ENCODE measurements around the gene LYPD5. TPM values are rescaled to one million over a fixed set of nuclear protein-coding genes. Genes with fewer than 3 reads are reported as not detected.

LYPD5 gene
- polyA plus RNA-seq, 3 donors = 0.19 to 0.39 (median 0.24) TPM

GRCh38 chr19:43755256-43755801, 46.9 kb downstream of the LYPD5 start:
- Mint-ChIP-seq H3K4me1 (peaks cover 66% of the 10 kb centered on the region), H3K4me3 (peak overlapping the region; percentile 93 to 94), H3K27me3 (ENCODE audit: low read depth in 3 of 3) (no peaks in the 10 kb centered on the region), H3K36me3 (peaks cover 15 to 21% of the 10 kb centered on the region in 2 donors), H3K9me3 (peaks cover 0 to 2% (median 0%) of the 10 kb centered on the region in 7 donors), H3K27ac (peak overlapping the region; percentile 96 to 99 (median 98))
- peak overlapping the region; percentile 82 for H2AFZ ChIP-seq (ENCODE audit: insufficient read depth, low read depth, low read length, poor library complexity, severe bottlenecking)
- 0% methylated on average over 22 of the region's 28 CpGs for WGBS (ENCODE audit: insufficient coverage)
- H4K20me1 ChIP-seq (ENCODE audit: insufficient read depth, low read length) = peaks cover 11% of the 10 kb centered on the region
- intact Hi-C loops (cut with micrococcal nuclease) = no loop called here
- peak overlapping the region; percentile 96 for H3K27ac ChIP-seq (ENCODE audit: low read depth in 1 of 2, low read length in 2 of 2)
- DNase-seq = peak; percentile 76 to 86 (median 81)
- H3K79me2 ChIP-seq (ENCODE audit: insufficient read depth, low read length) = peaks cover 56% of the 10 kb centered on the region
- H3K4me1 ChIP-seq (ENCODE audit: control insufficient read depth in 1 of 2, insufficient read depth in 2 of 2, low read length in 2 of 2) = peaks cover 48 to 55% of the 10 kb centered on the region in 2 donors
- peak overlapping the region; percentile 89 for H3K9ac ChIP-seq (ENCODE audit: insufficient read depth, low read length, poor library complexity, severe bottlenecking)
- peaks cover 12 to 20% of the 10 kb centered on the region in 2 donors for H3K36me3 ChIP-seq (replicated peaks in 1 of 2; ENCODE audit: control insufficient read depth in 1 of 2, insufficient read depth in 2 of 2, low read length in 2 of 2)
- peak overlapping the region; percentile 99 for H3K4me2 ChIP-seq (replicated peaks; ENCODE audit: extremely low read depth, low read length, poor library complexity, severe bottlenecking)
- no peak for TF ChIP-seq CTCF (IDR thresholded peaks at IDR 0.05)
- H3K4me3 ChIP-seq (replicated peaks in 1 of 3; ENCODE audit: low read depth in 2 of 3, low read length in 3 of 3) = peak overlapping the region; percentile 55 to 89 (median 83)
- H3K27me3 ChIP-seq (ENCODE audit: control insufficient read depth in 2 of 2, insufficient read depth in 2 of 2, low read length in 2 of 2) = no peaks in the 10 kb centered on the region
- no peaks in the 10 kb centered on the region for H3K9me3 ChIP-seq (replicated peaks in 1 of 2; ENCODE audit: control insufficient read depth in 1 of 2, insufficient read depth in 1 of 2, low read length in 2 of 2)

- TF ChIP-seq CTCF (IDR thresholded peaks at IDR 0.05) = no peak
- Mint-ChIP-seq H3K4me3 (peak within 1 kb of the TSS; percentile 93 to 94), H3K27me3 (ENCODE audit: low read depth in 3 of 3) (no peaks in the 10 kb centered on the region), H3K27ac (peak within 1 kb of the TSS; percentile 96 to 99 (median 98)), H3K9me3 (peaks cover 0 to 2% (median 0%) of the 10 kb centered on the region in 7 donors), H3K4me1 (peaks cover 66% of the 10 kb centered on the region), H3K36me3 (peaks cover 21 to 28% of the 10 kb centered on the region in 2 donors)
- Histone ChIP-seq H3K4me2 (replicated peaks; ENCODE audit: extremely low read depth, low read length, poor library complexity, severe bottlenecking) (peak within 1 kb of the TSS; percentile 99), H2AFZ (ENCODE audit: insufficient read depth, low read depth, low read length, poor library complexity, severe bottlenecking) (peak within 1 kb of the TSS; percentile 82), H3K79me2 (ENCODE audit: insufficient read depth, low read length) (peaks cover 62% of the 10 kb centered on the region), H3K36me3 (replicated peaks in 1 of 2; ENCODE audit: control insufficient read depth in 1 of 2, insufficient read depth in 2 of 2, low read length in 2 of 2) (peaks cover 19 to 26% of the 10 kb centered on the region in 2 donors), H3K27me3 (ENCODE audit: control insufficient read depth in 2 of 2, insufficient read depth in 2 of 2, low read length in 2 of 2) (no peaks in the 10 kb centered on the region), H3K4me1 (ENCODE audit: control insufficient read depth in 1 of 2, insufficient read depth in 2 of 2, low read length in 2 of 2) (peaks cover 48 to 55% of the 10 kb centered on the region in 2 donors), H3K9ac (ENCODE audit: insufficient read depth, low read length, poor library complexity, severe bottlenecking) (peak within 1 kb of the TSS; percentile 89), H4K20me1 (ENCODE audit: insufficient read depth, low read length) (peaks cover 17% of the 10 kb centered on the region), H3K4me3 (replicated peaks in 1 of 3; ENCODE audit: low read depth in 2 of 3, low read length in 3 of 3) (peak within 1 kb of the TSS; percentile 55 to 89 (median 83)), H3K27ac (ENCODE audit: low read depth in 1 of 2, low read length in 2 of 2) (peak within 1 kb of the TSS; percentile 96), H3K9me3 (replicated peaks in 1 of 2; ENCODE audit: control insufficient read depth in 1 of 2, insufficient read depth in 1 of 2, low read length in 2 of 2) (no peaks in the 10 kb centered on the region)
- DNase-seq = peak; percentile 96 to 98 (median 98)
- intact Hi-C loops (cut with micrococcal nuclease) = no loop called here
- under 1% methylated on average over 71 of the region's 79 CpGs for WGBS (ENCODE audit: insufficient coverage)
Observed at GRCh38 chr19:43754503-43755255, 47.6 kb downstream of the LYPD5 start, which contains the start of gene SMG9. Gene SMG9, minus strand, starts transcription at chr19:43754962. Its CDS starts 4,221 bp downstream, at chr19:43750741.

Data from CD14-positive monocyte (primary cell).